Mesodermal cell (in vitro differentiated cells): ENCODE measurements around the gene PPM1F.

ENCODE experiments used
- H3K27ac ChIP-seq: 2 replicates; pipeline ENCODE4 v1.7.0; 2013; ENCODE audit warnings: mild to moderate bottlenecking, low read depth, low read length, moderate library complexity; ENCODE audit not compliant: severe bottlenecking
- H3K36me3 ChIP-seq: 2 replicates; pipeline ENCODE4 v1.7.1; 2013; ENCODE audit warnings: mild to moderate bottlenecking, low read length, moderate library complexity; ENCODE audit not compliant: control insufficient read depth, insufficient read depth
- H3K4me1 ChIP-seq: one replicate; pipeline ENCODE4 v1.7.1; 2013; ENCODE audit warnings: mild to moderate bottlenecking, low read length; ENCODE audit not compliant: insufficient read depth, control insufficient read depth, poor library complexity, severe bottlenecking
- H3K4me3 ChIP-seq: 2 replicates; pipeline ENCODE4 v1.7.0; 2013; ENCODE audit warnings: low read length, control low read depth, mild to moderate bottlenecking; ENCODE audit not compliant: insufficient read depth, poor library complexity, severe bottlenecking; ENCODE audit errors: extremely low read depth
- H3K9me3 ChIP-seq: 2 replicates; pipeline ENCODE4 v1.7.1; 2013; ENCODE audit warnings: mild to moderate bottlenecking, low read length, moderate library complexity; ENCODE audit not compliant: control insufficient read depth
- WGBS, 2 experiments: methylation state at CpG; one replicate each; pipeline ENCODE4 v1.1.5; 2013; ENCODE audit warnings: missing lambda C conversion rate in 2 of 2; ENCODE audit not compliant: insufficient coverage in 2 of 2; 5-methylcytosine and 5-hydroxymethylcytosine counted together

The PPM1F gene

GRCh38 chr22:21960200-21961126 lies 7.8 kb upstream of the PPM1F start:
- H3K9me3 ChIP-seq = no peaks in the 10 kb centered on the region
- H3K4me3 ChIP-seq = no peak overlapping the region
- peaks cover 63% of the 10 kb centered on the region for H3K36me3 ChIP-seq
- WGBS, 2 experiments = 95 to 98% methylated on average over 17 to 21 of the region's 24 CpGs
- H3K27ac ChIP-seq = no peak overlapping the region
- H3K4me1 ChIP-seq = no peaks in the 10 kb centered on the region

GRCh38 chr22:21959274-21960074 lies 6.8 kb upstream of the PPM1F start:
- 95% methylated on average over 14 to 18 of the region's 18 CpGs for WGBS, 2 experiments
- H3K4me3 ChIP-seq = no peak overlapping the region
- peaks cover 53% of the 10 kb centered on the region for H3K36me3 ChIP-seq
- H3K9me3 ChIP-seq = no peaks in the 10 kb centered on the region
- no peaks in the 10 kb centered on the region for H3K4me1 ChIP-seq
- no peak overlapping the region for H3K27ac ChIP-seq

- H3K27ac ChIP-seq = no peak overlapping the region
- no peaks in the 10 kb centered on the region for H3K9me3 ChIP-seq
- no peak overlapping the region for H3K4me3 ChIP-seq
- H3K36me3 ChIP-seq = peaks cover 45% of the 10 kb centered on the region
- 91 to 94% methylated on average over 17 to 21 of the region's 22 CpGs for WGBS, 2 experiments
- no peaks in the 10 kb centered on the region for H3K4me1 ChIP-seq
These were observed 6.0 kb upstream of the PPM1F start for GRCh38 chr22:21958360-21959273.

GRCh38 chr22:21951931-21952465 lies 650 bp downstream of the PPM1F start:
- H3K4me1 ChIP-seq = peaks cover 10% of the 10 kb centered on the region
- H3K9me3 ChIP-seq = peaks cover 4% of the 10 kb centered on the region
- peaks cover 4% of the 10 kb centered on the region for H3K36me3 ChIP-seq
- WGBS, 2 experiments = 36 to 39% methylated on average over 19 to 21 of the region's 29 CpGs
- no peak overlapping the region for H3K27ac ChIP-seq
- H3K4me3 ChIP-seq = peak overlapping the region; percentile 80

GRCh38 chr22:21951062-21951461 lies 1.6 kb downstream of the PPM1F start:
- Histone ChIP-seq H3K4me1 (peaks cover 11% of the 10 kb centered on the region), H3K4me3 (no peak overlapping the region), H3K36me3 (peaks cover 5% of the 10 kb centered on the region), H3K27ac (no peak overlapping the region), H3K9me3 (peaks cover 4% of the 10 kb centered on the region)
- WGBS, 2 experiments = 100% methylated on average over 1 to 3 of the region's 7 CpGs

- peaks cover 16% of the 10 kb centered on the region for H3K36me3 ChIP-seq
- no peak overlapping the region for H3K27ac ChIP-seq
- WGBS, 2 experiments = 100% methylated on average over 1 of the region's 1 CpG
- H3K9me3 ChIP-seq = peaks cover 4% of the 10 kb centered on the region
- H3K4me3 ChIP-seq = no peak overlapping the region
- peaks cover 11% of the 10 kb centered on the region for H3K4me1 ChIP-seq
These were observed 2.7 kb downstream of the PPM1F start for GRCh38 chr22:21949948-21950347.

- 91 to 95% methylated on average over 8 of the region's 8 CpGs for WGBS, 2 experiments
- Histone ChIP-seq H3K36me3 (peaks cover 20% of the 10 kb centered on the region), H3K27ac (no peak overlapping the region), H3K4me3 (no peak overlapping the region), H3K9me3 (peaks cover 4% of the 10 kb centered on the region), H3K4me1 (peaks cover 11% of the 10 kb centered on the region)
These were observed 3.1 kb downstream of the PPM1F start for GRCh38 chr22:21949569-21949918.

- Histone ChIP-seq H3K4me1 (peaks cover 11% of the 10 kb centered on the region), H3K36me3 (peaks cover 26% of the 10 kb centered on the region), H3K27ac (no peak overlapping the region), H3K4me3 (no peak overlapping the region), H3K9me3 (peaks cover 4% of the 10 kb centered on the region)
- 80 to 86% methylated on average over 2 to 5 of the region's 7 CpGs for WGBS, 2 experiments
These were observed 3.7 kb downstream of the PPM1F start for GRCh38 chr22:21948824-21949568.

- H3K4me1 ChIP-seq = peaks cover 11% of the 10 kb centered on the region
- peaks cover 3% of the 10 kb centered on the region for H3K9me3 ChIP-seq
- no peak overlapping the region for H3K4me3 ChIP-seq
- H3K36me3 ChIP-seq = peaks cover 31% of the 10 kb centered on the region
- H3K27ac ChIP-seq = no peak overlapping the region
- 92 to 95% methylated on average over 7 of the region's 8 CpGs for WGBS, 2 experiments
These were observed 4.3 kb downstream of the PPM1F start for GRCh38 chr22:21948390-21948789.
